Vagina (tissue), 2 donors: Measurements from ENCODE around the gene NAT9. TPM values are rescaled to one million over a fixed set of nuclear protein-coding genes. Genes with fewer than 3 reads are reported as not detected.

ENCODE experiments used
- DNase-seq, 2 donors: peaks; one replicate each; pipeline ENCODE4 v3.0.0-alpha.2; 2017; ENCODE audit errors: extremely low spot score in 2 of 2
- H3K27ac ChIP-seq: fragments of 200-600 bp; sonication (generic); one replicate; pipeline ENCODE4 v1.5.1; 2019
- H3K27me3 ChIP-seq: fragments of 200-600 bp; sonication (generic); one replicate; pipeline ENCODE4 v1.5.1; 2019
- H3K36me3 ChIP-seq, 2 donors: fragments of 200-600 bp; sonication (generic); one replicate each; pipeline ENCODE4 v1.5.1; 2017 to 2019
- H3K4me1 ChIP-seq: fragments of 200-600 bp; sonication (generic); one replicate; pipeline ENCODE4 v1.5.1; 2019
- H3K4me3 ChIP-seq, 2 donors: fragments of 200-600 bp; sonication (generic); 1 replicate in 1 of 2; 2 replicates in 1 of 2; pipeline ENCODE4 v1.5.1; 2016 to 2019
- H3K9me3 ChIP-seq: fragments of 200-600 bp; sonication (generic); one replicate; pipeline ENCODE4 v1.5.1; 2019
- CTCF ChIP-seq, 3 experiments: fragments of 450-650 bp in 2 of 3; fragments of 200-600 bp in 1 of 3; sonication (generic) in 1 of 3; IDR thresholded peaks; one replicate each; pipeline ENCODE4 v1.5.1; 2017 to 2019; ENCODE audit warnings: antibody characterized with exemption in 3 of 3, mild to moderate bottlenecking in 2 of 3, moderate library complexity in 2 of 3
- POLR2A ChIP-seq, 2 donors: fragments of 450-650 bp; IDR thresholded peaks; one replicate each; pipeline ENCODE4 v1.6.1; 2017; ENCODE audit warnings: antibody characterized with exemption in 2 of 2, mild to moderate bottlenecking in 2 of 2, moderate library complexity in 2 of 2
- POLR2AphosphoS5 ChIP-seq, 2 donors: sonication (generic); formaldehyde crosslinking; IDR thresholded peaks; one replicate each; pipeline ENCODE4 v1.9.0; 2017; ENCODE audit warnings: antibody characterized with exemption in 2 of 2, mild to moderate bottlenecking in 2 of 2, low read depth in 1 of 2; ENCODE audit not compliant: insufficient read depth in 1 of 2
- intact Hi-C: fragments of 100-400 bp; cut with DNase I; formaldehyde crosslinking; loops from one replicate; pipeline ENCODE4 v1.15.1; 2023
- total RNA-seq: library from RNA; depleted of rRNA; stranded (reverse); fragments of >200 nt; gene quantifications from one replicate; pipeline ENCODE4 v1.2.3, GENCODE V29; 2016

Gene NAT9
- total RNA-seq, 1 donor from 2014 or later: 28.5 TPM

DNA sequence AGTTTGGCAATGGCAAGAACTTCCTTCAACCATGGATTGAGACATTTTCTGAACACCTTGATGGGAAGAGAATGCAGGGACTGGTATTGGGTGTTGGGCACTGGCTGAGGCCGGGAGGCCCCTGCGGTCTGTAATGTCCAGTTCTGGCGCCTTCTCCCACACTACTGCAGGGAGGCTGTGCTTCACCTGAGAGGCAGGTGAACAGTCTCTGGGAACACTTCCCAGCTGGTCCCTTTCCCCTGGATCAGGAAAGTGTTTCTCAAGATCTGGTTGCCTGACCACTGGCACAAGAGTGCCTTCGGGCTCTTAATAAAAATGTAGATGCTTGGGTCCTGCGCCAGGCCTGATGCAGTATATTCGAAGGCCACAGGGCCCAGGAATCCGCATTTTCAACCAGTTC lies 28.5 kb upstream of the NAT9 start:
- no peak for DNase-seq
- no peaks in the 10 kb centered on the region for H3K27me3 ChIP-seq
- no peaks in the 10 kb centered on the region for H3K9me3 ChIP-seq
- intact Hi-C loops: no loop called here
- H3K4me3 ChIP-seq: no peak overlapping the region
- H3K4me1 ChIP-seq: no peaks in the 10 kb centered on the region
- peaks cover 0 to 11% of the 10 kb centered on the region in 2 donors for H3K36me3 ChIP-seq
- H3K27ac ChIP-seq: no peak overlapping the region
- TF ChIP-seq CTCF (IDR thresholded peaks at IDR 0.05): no peak
- TF ChIP-seq POLR2AphosphoS5 (IDR thresholded peaks at IDR 0.05; ENCODE audit: insufficient read depth in 1 of 2, low read depth in 1 of 2): no peak

GRCh38 chr17:74803971-74804370 lies 27.8 kb upstream of the NAT9 start:
- H3K27ac ChIP-seq: no peak overlapping the region

GRCh38 chr17:74803388-74803930 lies 27.3 kb upstream of the NAT9 start:
- no peaks in the 10 kb centered on the region for H3K4me1 ChIP-seq
- no peak overlapping the region for H3K4me3 ChIP-seq
- H3K36me3 ChIP-seq: peaks cover 0 to 11% of the 10 kb centered on the region in 2 donors
- no peak overlapping the region for H3K27ac ChIP-seq
- DNase-seq: no peak
- H3K27me3 ChIP-seq: no peaks in the 10 kb centered on the region
- intact Hi-C loops: no loop called here
- no peaks in the 10 kb centered on the region for H3K9me3 ChIP-seq
- TF ChIP-seq POLR2AphosphoS5 (IDR thresholded peaks at IDR 0.05; ENCODE audit: insufficient read depth in 1 of 2, low read depth in 1 of 2) (no peak), POLR2A (IDR thresholded peaks at IDR 0.05) (no peak), CTCF (IDR thresholded peaks at IDR 0.05) (no peak)

More at GRCh38 chr17:74803971-74804370, 27.8 kb upstream of the NAT9 start:
- intact Hi-C loops: no loop called here
- Histone ChIP-seq H3K4me3 (no peak overlapping the region), H3K36me3 (peaks cover 0 to 11% of the 10 kb centered on the region in 2 donors), H3K4me1 (no peaks in the 10 kb centered on the region), H3K27me3 (no peaks in the 10 kb centered on the region), H3K9me3 (no peaks in the 10 kb centered on the region)
- no peak for TF ChIP-seq POLR2AphosphoS5 (IDR thresholded peaks at IDR 0.05; ENCODE audit: insufficient read depth in 1 of 2, low read depth in 1 of 2)
- no peak for DNase-seq

DNA sequence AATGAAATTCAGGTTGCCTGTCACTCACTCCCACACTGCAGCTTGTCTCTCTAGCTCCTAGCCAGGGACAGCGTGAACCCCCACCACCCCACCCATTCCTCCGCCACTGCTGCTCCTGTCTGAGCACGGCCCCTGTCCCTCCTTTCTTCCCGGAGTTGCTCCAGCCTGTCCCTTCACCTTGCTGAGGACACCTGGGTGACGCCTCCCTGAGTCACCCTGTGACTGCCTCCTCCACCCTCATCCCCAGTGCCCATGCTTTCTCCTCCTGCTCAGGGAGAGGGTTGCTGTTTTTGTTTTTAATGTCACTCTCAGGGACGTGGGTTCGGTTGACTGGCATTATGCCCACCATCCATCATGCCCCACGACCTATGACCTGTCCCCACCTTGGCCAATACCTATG lies 25.8 kb upstream of the NAT9 start:
- no peaks in the 10 kb centered on the region for H3K4me1 ChIP-seq
- TF ChIP-seq POLR2A (IDR thresholded peaks at IDR 0.05) (no peak), CTCF (IDR thresholded peaks at IDR 0.05) (no peak), POLR2AphosphoS5 (IDR thresholded peaks at IDR 0.05; ENCODE audit: insufficient read depth in 1 of 2, low read depth in 1 of 2) (no peak)
- DNase-seq: no peak
- H3K27me3 ChIP-seq: no peaks in the 10 kb centered on the region
- peaks cover 0 to 11% of the 10 kb centered on the region in 2 donors for H3K36me3 ChIP-seq
- H3K27ac ChIP-seq: no peak overlapping the region
- intact Hi-C loops: no loop called here
- H3K9me3 ChIP-seq: no peaks in the 10 kb centered on the region
- no peak overlapping the region for H3K4me3 ChIP-seq

- Histone ChIP-seq H3K4me3 (no peak overlapping the region), H3K27ac (no peak overlapping the region), H3K9me3 (no peaks in the 10 kb centered on the region), H3K4me1 (no peaks in the 10 kb centered on the region), H3K27me3 (no peaks in the 10 kb centered on the region), H3K36me3 (peaks cover 0 to 13% of the 10 kb centered on the region in 2 donors)
- DNase-seq: no peak
- TF ChIP-seq POLR2A (IDR thresholded peaks at IDR 0.05) (no peak), CTCF (IDR thresholded peaks at IDR 0.05) (no peak), POLR2AphosphoS5 (IDR thresholded peaks at IDR 0.05; ENCODE audit: insufficient read depth in 1 of 2, low read depth in 1 of 2) (no peak)
- intact Hi-C loops: no loop called here
Observed at GRCh38 chr17:74800531-74800930, 24.4 kb upstream of the NAT9 start.
